Measurements from ENCODE around the gene ABCG4.

ABCG4 gene

DNA sequence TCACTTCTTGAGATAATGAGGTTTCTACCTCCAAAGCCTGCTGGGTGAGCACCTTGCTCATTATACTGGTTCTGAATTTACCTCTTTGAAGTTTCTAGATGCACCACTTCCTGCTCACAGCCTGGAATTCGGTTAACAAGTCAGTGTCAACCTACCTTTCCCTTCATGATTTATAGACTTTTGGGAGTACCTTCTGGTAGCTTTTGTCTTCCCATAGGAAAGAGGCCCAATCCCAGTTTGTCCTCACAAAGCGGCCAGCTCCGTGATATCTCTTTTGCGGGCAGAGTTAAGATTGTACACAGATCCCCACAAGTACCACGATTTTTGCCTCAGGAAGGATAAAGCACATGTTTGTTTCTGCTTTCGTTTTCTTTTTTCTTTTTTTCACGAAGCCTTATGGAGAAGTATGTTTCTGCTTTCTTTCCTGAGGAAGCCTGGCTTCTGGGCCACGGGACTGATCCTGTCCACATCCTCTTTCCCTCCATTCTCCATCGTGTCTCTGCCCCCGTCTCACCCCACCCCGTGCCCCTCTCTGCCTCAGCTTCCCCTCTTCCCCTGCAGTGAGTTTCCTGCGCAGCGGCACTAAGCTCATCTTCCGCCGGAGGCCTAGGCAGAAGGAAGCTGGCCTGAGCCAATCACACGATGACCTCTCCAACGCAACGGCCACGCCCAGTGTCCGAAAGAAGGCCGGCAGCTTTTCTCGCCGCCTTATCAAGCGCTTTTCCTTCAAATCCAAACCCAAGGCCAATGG is 33.2 kb upstream of the ABCG4 start:
- ChIA-PET POLR2A (interaction anchor here (0.8 kb wide), 1 partner anchor 9 kb away, joined by 3 read pairs; the partner anchor contains the start of gene C2CD2L), CTCF (interaction anchor here (1.2 kb wide), 2 partner anchors 207 to 224 kb away, joined by 3 to 4 read pairs; no protein-coding TSS in a partner anchor)
- TF ChIP-seq, protein P1, sequence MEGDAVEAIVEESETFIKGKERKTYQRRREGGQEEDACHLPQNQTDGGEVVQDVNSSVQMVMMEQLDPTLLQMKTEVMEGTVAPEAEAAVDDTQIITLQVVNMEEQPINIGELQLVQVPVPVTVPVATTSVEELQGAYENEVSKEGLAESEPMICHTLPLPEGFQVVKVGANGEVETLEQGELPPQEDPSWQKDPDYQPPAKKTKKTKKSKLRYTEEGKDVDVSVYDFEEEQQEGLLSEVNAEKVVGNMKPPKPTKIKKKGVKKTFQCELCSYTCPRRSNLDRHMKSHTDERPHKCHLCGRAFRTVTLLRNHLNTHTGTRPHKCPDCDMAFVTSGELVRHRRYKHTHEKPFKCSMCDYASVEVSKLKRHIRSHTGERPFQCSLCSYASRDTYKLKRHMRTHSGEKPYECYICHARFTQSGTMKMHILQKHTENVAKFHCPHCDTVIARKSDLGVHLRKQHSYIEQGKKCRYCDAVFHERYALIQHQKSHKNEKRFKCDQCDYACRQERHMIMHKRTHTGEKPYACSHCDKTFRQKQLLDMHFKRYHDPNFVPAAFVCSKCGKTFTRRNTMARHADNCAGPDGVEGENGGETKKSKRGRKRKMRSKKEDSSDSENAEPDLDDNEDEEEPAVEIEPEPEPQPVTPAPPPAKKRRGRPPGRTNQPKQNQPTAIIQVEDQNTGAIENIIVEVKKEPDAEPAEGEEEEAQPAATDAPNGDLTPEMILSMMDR (IDR thresholded peaks at IDR 0.05; ENCODE audit: insufficient read depth, low read length, missing control alignments), result no peak
- no peak overlapping the region for H3K4me3 ChIP-seq (ENCODE audit: low read depth, low read length)
- DNase-seq (ENCODE audit: low read depth, low spot score), result no peak

DNA sequence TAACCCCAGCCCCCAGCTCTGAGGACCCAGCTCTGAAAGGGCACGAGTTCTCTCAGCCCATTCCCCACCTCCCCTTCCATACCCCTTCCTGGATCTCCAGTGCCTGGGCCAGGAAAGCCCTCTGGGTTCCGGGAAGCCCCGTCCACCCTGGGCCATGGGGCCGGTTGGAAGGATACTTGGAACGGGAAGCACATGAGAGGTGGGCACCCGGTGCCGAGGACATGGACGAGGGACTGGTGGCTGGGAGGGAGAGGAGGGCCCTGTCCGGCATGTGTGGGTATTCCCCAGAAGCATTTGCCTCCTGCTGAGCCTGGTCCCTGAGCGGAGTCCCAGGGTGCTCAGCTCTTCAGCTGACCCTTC is 32.6 kb upstream of the ABCG4 start:
- CTCF ChIA-PET, result interaction anchor here (1.2 kb wide), 2 partner anchors 206 to 224 kb away, joined by 3 to 4 read pairs; no protein-coding TSS in a partner anchor
- TF ChIP-seq, protein P1 (IDR thresholded peaks at IDR 0.05; ENCODE audit: insufficient read depth, low read length, missing control alignments), result no peak
- no peak for DNase-seq (ENCODE audit: low read depth, low spot score)
- H3K4me3 ChIP-seq (ENCODE audit: low read depth, low read length), result no peak overlapping the region
- POLR2A ChIA-PET, result interaction anchor here (0.8 kb wide), 1 partner anchor 9 kb away, joined by 3 read pairs; the partner anchor contains the start of gene C2CD2L

DNA sequence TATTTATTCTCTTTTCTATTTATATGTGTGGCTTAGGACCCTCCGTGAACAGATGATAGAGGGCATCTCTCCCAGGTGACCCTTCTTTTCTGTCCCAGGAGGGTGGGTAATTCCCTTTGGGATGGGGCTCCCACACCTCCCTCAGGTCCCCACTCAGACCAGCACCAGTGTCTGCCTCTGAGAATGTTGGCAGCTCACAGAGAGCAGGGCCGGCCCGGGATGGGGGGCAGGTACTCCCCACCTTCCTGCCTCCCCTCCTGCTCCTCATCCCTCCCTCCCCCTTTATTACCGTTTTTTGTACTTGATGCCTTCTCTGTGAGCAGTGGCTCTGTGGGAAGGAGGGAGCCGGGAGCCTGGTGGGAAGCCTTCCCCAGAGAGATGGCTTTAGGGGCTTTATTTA is 32.3 kb upstream of the ABCG4 start:
- TF ChIP-seq, protein P1 (IDR thresholded peaks at IDR 0.05; ENCODE audit: insufficient read depth, low read length, missing control alignments), result no peak
- ChIA-PET POLR2A (no interaction called here), CTCF (interaction anchor here (1.2 kb wide), 1 partner anchor 223 kb away, joined by 4 read pairs; no protein-coding TSS in a partner anchor)
- no peak for DNase-seq (ENCODE audit: low read depth, low spot score)
- no peak overlapping the region for H3K4me3 ChIP-seq (ENCODE audit: low read depth, low read length)

DNA sequence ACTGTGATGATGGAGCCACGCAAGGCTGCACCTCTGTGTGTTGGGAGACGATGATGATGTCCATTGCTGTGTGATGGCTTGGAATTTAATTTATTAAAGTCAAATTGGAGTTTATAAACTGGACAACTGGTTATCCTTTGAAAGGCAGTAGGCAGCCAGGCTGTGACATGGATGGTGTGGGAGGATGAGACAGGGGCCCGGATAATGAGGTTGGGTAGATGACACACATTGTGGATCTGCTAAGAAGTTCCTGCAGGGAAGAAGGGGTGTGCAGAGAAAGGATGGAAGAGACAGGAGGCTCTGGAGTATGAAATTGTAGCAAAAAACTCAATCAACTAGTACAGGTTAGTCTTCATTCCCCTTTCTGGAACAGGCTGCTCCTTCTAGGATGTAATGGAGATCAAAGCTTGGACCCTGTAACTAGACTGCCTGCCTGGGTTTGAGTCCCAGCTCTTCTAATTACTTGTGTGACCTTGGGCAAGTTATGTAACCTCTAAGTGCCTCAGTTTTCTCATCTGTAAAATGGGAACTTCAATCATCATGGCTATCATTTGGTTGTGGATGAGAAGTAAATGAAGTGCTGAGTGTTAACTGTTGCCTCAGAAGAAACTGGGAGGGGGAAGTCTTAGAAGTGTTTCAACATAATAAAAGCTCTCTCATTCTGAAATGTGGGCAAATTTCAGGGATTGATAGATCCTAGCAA is 31.7 kb upstream of the ABCG4 start:
- TF ChIP-seq, protein P1 (IDR thresholded peaks at IDR 0.05; ENCODE audit: insufficient read depth, low read length, missing control alignments), result no peak
- CTCF ChIA-PET, result interaction anchor here (1.7 kb wide), 1 partner anchor 207 kb away, joined by 4 read pairs; no protein-coding TSS in a partner anchor

DNA sequence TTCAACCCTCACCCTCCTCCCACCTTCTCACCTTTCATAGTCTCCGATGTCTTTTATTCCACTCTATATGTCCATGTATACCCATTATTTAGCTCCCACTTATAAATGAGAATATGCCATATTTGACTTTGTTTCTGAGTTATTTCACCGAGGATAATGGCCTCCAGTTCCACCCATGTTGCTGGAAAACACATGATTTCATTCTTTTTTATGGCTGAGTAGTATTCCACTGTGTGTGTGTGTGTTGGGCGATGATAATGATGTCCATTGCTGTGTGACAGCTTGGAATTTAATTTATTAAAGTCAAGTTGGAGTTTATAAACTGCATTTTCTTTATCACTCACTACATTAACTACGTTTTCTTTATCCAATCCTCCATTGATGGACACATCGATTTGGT is 30.6 kb upstream of the ABCG4 start:
- no peak for DNase-seq (ENCODE audit: low read depth, low spot score)
- TF ChIP-seq, protein P1 (IDR thresholded peaks at IDR 0.05; ENCODE audit: insufficient read depth, low read length, missing control alignments), result no peak
- CTCF ChIA-PET, result interaction anchor here (0.9 to 1.7 kb wide), 7 partner anchors 9 to 222 kb away, joined by 3 to 5 read pairs (median 4); partner anchors contain the start of gene C1QTNF5
- no peak overlapping the region for H3K4me3 ChIP-seq (ENCODE audit: low read depth, low read length)
- POLR2A ChIA-PET, result no interaction called here

More for the DNA sequence above, 31.7 kb upstream of the ABCG4 start:
- no peak overlapping the region for H3K4me3 ChIP-seq (ENCODE audit: low read depth, low read length)
- DNase-seq (ENCODE audit: low read depth, low spot score), result no peak
- POLR2A ChIA-PET, result no interaction called here

DNA sequence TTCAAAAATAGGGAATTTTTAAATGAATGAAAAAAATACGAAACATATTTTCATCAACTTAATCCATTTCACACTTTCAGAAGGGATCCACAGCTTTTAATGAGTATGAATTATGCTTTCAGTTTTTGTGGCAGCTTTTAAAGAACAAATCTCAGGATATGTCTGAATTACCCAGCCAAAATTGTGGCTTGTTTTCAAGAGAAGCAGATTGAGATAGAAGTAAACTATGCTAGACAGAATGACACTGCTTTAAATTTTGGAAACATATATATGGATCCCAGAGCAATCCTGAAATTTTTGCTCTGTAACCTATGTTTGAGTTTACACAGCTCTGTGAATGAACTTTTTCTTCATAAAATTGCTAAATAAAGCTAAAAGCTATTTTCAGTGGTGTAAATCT is 29.9 kb upstream of the ABCG4 start:
- ChIA-PET POLR2A (interaction anchor here (1.0 kb wide), 1 partner anchor 12 kb away, joined by 3 read pairs; the partner anchor contains the start of gene C2CD2L), CTCF (interaction anchor here (0.9 to 1.7 kb wide), 7 partner anchors 10 to 219 kb away, joined by 3 to 5 read pairs (median 3); no protein-coding TSS in a partner anchor)
- TF ChIP-seq, protein P1 (IDR thresholded peaks at IDR 0.05; ENCODE audit: insufficient read depth, low read length, missing control alignments), result no peak
- no peak overlapping the region for H3K4me3 ChIP-seq (ENCODE audit: low read depth, low read length)
- DNase-seq (ENCODE audit: low read depth, low spot score), result no peak

All from AG04449 (cell line).